Nucleus accumbens (tissue), 56 donors: ENCODE data around the gene ATG4C.
"Not testable (repeated sequence)": the region's sequence is repeated elsewhere in the genome, so short reads cannot be mapped to it uniquely, and the experiment has no call there.

ENCODE experiments used
- DNase-seq, 56 donors: peaks; one replicate each; lab custom pipeline; 2025; lab: John Stamatoyannopoulos, UW

The ATG4C gene

GRCh38 chr1:62783736-62784508 lies at the start of gene ATG4C:
TSS of gene ATG4C (plus strand) at chr1:62784132. CDS start at chr1:62803787, 19,655 bp downstream.
- DNase-seq, result peak; percentile 86 to 99 (median 96)

GRCh38 chr1:62735491-62736171 lies 48.3 kb upstream of the ATG4C start:
- no peak for DNase-seq

GRCh38 chr1:62740701-62741100 lies 43.2 kb upstream of the ATG4C start:
- DNase-seq, result not testable (repeated sequence)

GRCh38 chr1:62744611-62745577 lies 39.0 kb upstream of the ATG4C start:
- no peak for DNase-seq

- DNase-seq, result no peak
Observed at GRCh38 chr1:62746086-62746808, 37.7 kb upstream of the ATG4C start.

GRCh38 chr1:62746809-62747138 lies 37.2 kb upstream of the ATG4C start:
- no peak for DNase-seq

GRCh38 chr1:62753031-62753965 lies 30.6 kb upstream of the ATG4C start:
- DNase-seq, result no peak

- not testable (repeated sequence) for DNase-seq
Observed at GRCh38 chr1:62754938-62755337, 29.0 kb upstream of the ATG4C start.

- not testable (repeated sequence) for DNase-seq
Observed at GRCh38 chr1:62756255-62756884, 27.6 kb upstream of the ATG4C start.

- DNase-seq, result not testable (repeated sequence)
Observed at GRCh38 chr1:62759232-62759875, 24.6 kb upstream of the ATG4C start.

- not testable (repeated sequence) for DNase-seq
Observed at GRCh38 chr1:62760021-62760782, 23.7 kb upstream of the ATG4C start.

- not testable (repeated sequence) for DNase-seq
Observed at GRCh38 chr1:62761223-62761870, 22.6 kb upstream of the ATG4C start.

- DNase-seq, result not testable (repeated sequence)
Observed at GRCh38 chr1:62762027-62762426, 21.9 kb upstream of the ATG4C start.

- DNase-seq, result no peak
Observed at GRCh38 chr1:62765981-62766380, 18.0 kb upstream of the ATG4C start.

- not testable (repeated sequence) for DNase-seq
Observed at GRCh38 chr1:62768551-62768950, 15.4 kb upstream of the ATG4C start.

- DNase-seq, result no peak
Observed at GRCh38 chr1:62772607-62773295, 11.2 kb upstream of the ATG4C start.
